Mammary epithelial cell (primary cell): ENCODE results near the gene PRRT1B.

ENCODE experiments used
- CTCF ChIP-seq, 2 donors: IDR thresholded peaks in 1 of 2; conservative IDR thresholded peaks in 1 of 2; 2 replicates each; pipeline ENCODE4 v1.5.1; 2011 to 2012; ENCODE audit warnings: inconsistent platforms in 2 of 2, low read length in 2 of 2, mild to moderate bottlenecking in 2 of 2, control low read depth in 1 of 2, low read depth in 1 of 2; ENCODE audit not compliant: insufficient read depth in 1 of 2; ENCODE audit errors: extremely low read depth in 1 of 2
- EZH2 ChIP-seq: IDR thresholded peaks from 2 replicates; pipeline ENCODE4 v1.6.1; 2012; ENCODE audit warnings: low read length, inconsistent platforms, borderline replicate concordance

GRCh38 chr9:131499254-131499767 is 46.0 kb upstream of the PRRT1B start:
- TF ChIP-seq CTCF (conservative IDR thresholded peaks at IDR 0.05 in 1 of 2, IDR thresholded peaks at IDR 0.05 in 1 of 2; ENCODE audit: extremely low read depth in 1 of 2, insufficient read depth in 1 of 2, low read depth in 1 of 2, low read length in 2 of 2) (no peak), EZH2 (no peak)
